DND-41 (cell line): ENCODE measurements around the gene RASGEF1C.

Experiments
- ATAC-seq: fragments of 200-7000 bp; cut with Tn5 transposase; 3 replicates; pipeline ENCODE4 v1.9.1; 2021; ENCODE audit warnings: low read depth; ENCODE audit not compliant: insufficient read depth
- DNase-seq: peaks from one replicate; pipeline ENCODE4 v3.0.0-alpha.2; 2020
- H2AFZ ChIP-seq: 2 replicates; pipeline ENCODE4 v1.6.0; 2012; ENCODE audit warnings: low read depth, low read length
- H3K27ac ChIP-seq: 2 replicates; pipeline ENCODE4 v1.5.1; 2012; ENCODE audit warnings: low read length, inconsistent platforms
- H3K27me3 ChIP-seq: fragments of 200-600 bp; sonication (generic); 2 replicates; pipeline ENCODE4 v1.6.0; 2012; ENCODE audit warnings: low read length, mild to moderate bottlenecking, inconsistent platforms; ENCODE audit not compliant: insufficient read depth, poor library complexity
- H3K36me3 ChIP-seq: 2 replicates; pipeline ENCODE4 v1.5.1; 2012; ENCODE audit warnings: low read length, inconsistent platforms; ENCODE audit not compliant: insufficient read depth
- H3K4me1 ChIP-seq: 2 replicates; pipeline ENCODE4 v1.5.1; 2012; ENCODE audit warnings: mild to moderate bottlenecking, low read length; ENCODE audit not compliant: insufficient read depth
- H3K4me2 ChIP-seq: 2 replicates; pipeline ENCODE4 v1.6.0; 2012; ENCODE audit warnings: mild to moderate bottlenecking, moderate library complexity, low read length, inconsistent platforms; ENCODE audit not compliant: insufficient read depth
- H3K4me3 ChIP-seq, 2 experiments: fragments of 200-600 bp in 1 of 2; shearing (Covaris generic) in 1 of 2; 2 replicates each; pipeline ENCODE4 v1.5.1; 2012 to 2016; ENCODE audit warnings: inconsistent platforms in 2 of 2, low read length in 2 of 2, mild to moderate bottlenecking in 2 of 2, low read depth in 1 of 2, moderate library complexity in 1 of 2
- H3K79me2 ChIP-seq: 2 replicates; pipeline ENCODE4 v1.6.0; 2012; ENCODE audit warnings: low read length, inconsistent platforms; ENCODE audit not compliant: insufficient read depth
- H3K9ac ChIP-seq: 2 replicates; pipeline ENCODE4 v1.6.0; 2012; ENCODE audit warnings: low read depth, mild to moderate bottlenecking, inconsistent platforms, low read length, moderate library complexity
- H3K9me3 ChIP-seq: 2 replicates; pipeline ENCODE4 v1.5.1; 2012; ENCODE audit warnings: low read length, moderate library complexity, mild to moderate bottlenecking, inconsistent platforms; ENCODE audit not compliant: insufficient read depth, severe bottlenecking
- H4K20me1 ChIP-seq: 2 replicates; pipeline ENCODE4 v1.6.0; 2012; ENCODE audit warnings: low read length; ENCODE audit not compliant: insufficient read depth
- EZH2 ChIP-seq: IDR thresholded peaks from 3 replicates; pipeline ENCODE4 v1.6.1; 2012; ENCODE audit warnings: borderline replicate concordance, low read depth, mild to moderate bottlenecking, moderate library complexity, low read length, inconsistent platforms; ENCODE audit not compliant: severe bottlenecking
- TF ChIP-seq, protein P1 (sequence below): IDR thresholded peaks from 2 replicates; pipeline ENCODE4 v1.5.1; 2012; ENCODE audit warnings: borderline replicate concordance, low read length, moderate library complexity, mild to moderate bottlenecking; ENCODE audit not compliant: poor library complexity, severe bottlenecking; ENCODE audit errors: extremely low read depth

RASGEF1C gene

DNA sequence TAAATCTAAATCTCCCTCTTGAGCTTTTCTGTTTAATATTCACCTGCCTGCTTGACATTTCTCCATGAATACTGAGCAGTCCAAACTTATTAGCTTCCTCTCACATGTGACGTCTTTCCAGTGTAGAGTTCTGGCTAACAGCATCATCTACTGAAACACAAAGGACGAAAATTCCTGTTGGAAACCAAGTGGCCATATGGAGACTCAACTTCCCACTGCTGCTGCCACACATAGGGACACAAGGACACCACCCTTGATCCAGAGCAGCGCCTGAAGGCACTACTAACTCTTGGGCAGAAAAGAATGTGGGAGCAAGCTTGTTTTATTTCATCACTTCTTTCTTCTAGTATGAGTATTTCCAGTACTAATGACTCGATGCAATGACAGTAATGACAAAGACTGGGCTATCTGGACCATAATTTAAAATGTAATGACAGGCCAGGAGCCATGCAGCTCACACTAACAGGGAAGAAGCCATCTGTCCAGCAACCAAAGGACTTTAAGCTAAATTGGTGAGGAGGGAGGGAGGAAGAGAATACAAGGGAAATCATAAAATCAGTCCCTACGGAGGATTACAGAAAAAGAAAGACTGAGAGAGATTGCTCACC, 156.7 kb downstream of the RASGEF1C start:
- H3K79me2 ChIP-seq: no peaks in the 10 kb centered on the region
- no peak overlapping the region for H3K27ac ChIP-seq
- no peak for ATAC-seq
- H3K36me3 ChIP-seq: no peaks in the 10 kb centered on the region
- H3K27me3 ChIP-seq: peaks cover 3% of the 10 kb centered on the region
- no peak for DNase-seq
- H3K4me1 ChIP-seq: no peaks in the 10 kb centered on the region
- H3K4me2 ChIP-seq: no peak overlapping the region
- TF ChIP-seq, protein P1, sequence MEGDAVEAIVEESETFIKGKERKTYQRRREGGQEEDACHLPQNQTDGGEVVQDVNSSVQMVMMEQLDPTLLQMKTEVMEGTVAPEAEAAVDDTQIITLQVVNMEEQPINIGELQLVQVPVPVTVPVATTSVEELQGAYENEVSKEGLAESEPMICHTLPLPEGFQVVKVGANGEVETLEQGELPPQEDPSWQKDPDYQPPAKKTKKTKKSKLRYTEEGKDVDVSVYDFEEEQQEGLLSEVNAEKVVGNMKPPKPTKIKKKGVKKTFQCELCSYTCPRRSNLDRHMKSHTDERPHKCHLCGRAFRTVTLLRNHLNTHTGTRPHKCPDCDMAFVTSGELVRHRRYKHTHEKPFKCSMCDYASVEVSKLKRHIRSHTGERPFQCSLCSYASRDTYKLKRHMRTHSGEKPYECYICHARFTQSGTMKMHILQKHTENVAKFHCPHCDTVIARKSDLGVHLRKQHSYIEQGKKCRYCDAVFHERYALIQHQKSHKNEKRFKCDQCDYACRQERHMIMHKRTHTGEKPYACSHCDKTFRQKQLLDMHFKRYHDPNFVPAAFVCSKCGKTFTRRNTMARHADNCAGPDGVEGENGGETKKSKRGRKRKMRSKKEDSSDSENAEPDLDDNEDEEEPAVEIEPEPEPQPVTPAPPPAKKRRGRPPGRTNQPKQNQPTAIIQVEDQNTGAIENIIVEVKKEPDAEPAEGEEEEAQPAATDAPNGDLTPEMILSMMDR: no peak
- no peak for TF ChIP-seq EZH2
- no peak overlapping the region for H3K4me3 ChIP-seq
- H3K9ac ChIP-seq: no peak overlapping the region
- H3K9me3 ChIP-seq: no peaks in the 10 kb centered on the region
- H4K20me1 ChIP-seq: peaks cover 4% of the 10 kb centered on the region; the same call in 1 of the 2 replicates
- H2AFZ ChIP-seq: no peak overlapping the region
